ENCODE results near the gene HJURP.

DNA sequence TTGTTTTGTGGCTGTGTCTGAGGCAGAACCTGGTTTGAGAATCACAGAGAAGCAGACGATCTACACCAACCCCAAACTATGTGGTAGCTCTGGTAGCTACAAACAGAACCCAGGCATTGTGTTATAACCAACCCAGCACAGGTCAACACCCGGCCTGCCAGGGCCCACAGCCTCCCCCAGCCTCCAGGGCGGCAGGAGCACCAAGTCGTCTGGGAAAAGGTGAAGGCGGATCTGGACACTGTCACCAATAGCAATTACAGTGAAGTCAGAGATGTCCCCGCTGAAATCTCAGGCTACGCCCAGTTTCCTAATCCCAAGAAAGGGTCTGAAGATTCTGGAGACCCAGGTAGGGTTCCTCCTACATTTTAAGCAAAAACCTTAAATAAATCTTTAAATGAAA, 3.6 kb downstream of the HJURP start:
- TF ChIP-seq, protein P1, sequence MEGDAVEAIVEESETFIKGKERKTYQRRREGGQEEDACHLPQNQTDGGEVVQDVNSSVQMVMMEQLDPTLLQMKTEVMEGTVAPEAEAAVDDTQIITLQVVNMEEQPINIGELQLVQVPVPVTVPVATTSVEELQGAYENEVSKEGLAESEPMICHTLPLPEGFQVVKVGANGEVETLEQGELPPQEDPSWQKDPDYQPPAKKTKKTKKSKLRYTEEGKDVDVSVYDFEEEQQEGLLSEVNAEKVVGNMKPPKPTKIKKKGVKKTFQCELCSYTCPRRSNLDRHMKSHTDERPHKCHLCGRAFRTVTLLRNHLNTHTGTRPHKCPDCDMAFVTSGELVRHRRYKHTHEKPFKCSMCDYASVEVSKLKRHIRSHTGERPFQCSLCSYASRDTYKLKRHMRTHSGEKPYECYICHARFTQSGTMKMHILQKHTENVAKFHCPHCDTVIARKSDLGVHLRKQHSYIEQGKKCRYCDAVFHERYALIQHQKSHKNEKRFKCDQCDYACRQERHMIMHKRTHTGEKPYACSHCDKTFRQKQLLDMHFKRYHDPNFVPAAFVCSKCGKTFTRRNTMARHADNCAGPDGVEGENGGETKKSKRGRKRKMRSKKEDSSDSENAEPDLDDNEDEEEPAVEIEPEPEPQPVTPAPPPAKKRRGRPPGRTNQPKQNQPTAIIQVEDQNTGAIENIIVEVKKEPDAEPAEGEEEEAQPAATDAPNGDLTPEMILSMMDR (IDR thresholded peaks at IDR 0.05) = no peak
- TF ChIP-seq POLR2AphosphoS5 (IDR thresholded peaks at IDR 0.05) = no peak

Measured in esophagus muscularis mucosa (tissue), 3 donors.